ENCODE results near the gene HAUS6.

DNA sequence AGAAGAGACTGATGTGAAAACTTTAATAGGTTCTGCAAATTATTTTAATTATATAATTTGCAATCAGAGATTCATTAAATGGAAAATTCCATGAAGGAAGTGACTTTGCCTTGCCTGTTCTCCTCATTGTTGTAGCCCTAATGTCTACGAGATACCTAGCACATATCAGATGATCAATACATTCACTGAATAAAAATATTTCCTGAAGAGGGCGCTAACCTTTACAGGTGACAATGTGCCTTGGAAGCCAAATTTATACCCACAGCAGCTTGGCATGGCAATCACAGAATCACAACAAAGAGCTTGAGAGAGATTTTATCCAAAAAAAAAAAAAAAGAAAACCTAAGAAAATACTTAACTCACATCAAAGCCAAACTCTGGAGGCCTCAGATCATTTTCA lies 17.4 kb downstream of the HAUS6 start:
- TF ChIP-seq FOXK2 (IDR thresholded peaks at IDR 0.05): no peak
- TF ChIP-seq BHLHE40 (IDR thresholded peaks at IDR 0.05; ENCODE audit: borderline replicate concordance): no peak

Data from HEK293T (cell line).